DOHH2 (cell line): ENCODE data around the gene COL25A1.

Experiments used
- H3F3A ChIP-seq: fragments of 200-600 bp; sonication (generic), shearing (Covaris generic); 2 replicates; pipeline ENCODE4 v1.6.0; 2016; ENCODE audit warnings: antibody characterized with exemption, mild to moderate bottlenecking; ENCODE audit not compliant: control insufficient read depth, insufficient read depth
- H3K27ac ChIP-seq: fragments of 200-600 bp; sonication (generic); 2 replicates; pipeline ENCODE4 v1.5.1; 2014; ENCODE audit warnings: low read depth, mild to moderate bottlenecking, low read length, moderate library complexity
- H3K27me3 ChIP-seq: fragments of 200-600 bp; sonication (generic); 2 replicates; pipeline ENCODE4 v1.6.1; 2014; ENCODE audit warnings: mild to moderate bottlenecking, low read length, mixed read lengths; ENCODE audit not compliant: control insufficient read depth
- H3K36me3 ChIP-seq: fragments of 200-600 bp; sonication (generic); 2 replicates; pipeline ENCODE4 v1.6.1; 2014; ENCODE audit warnings: mild to moderate bottlenecking, low read length, moderate library complexity, mixed read lengths; ENCODE audit not compliant: control insufficient read depth
- H3K4me1 ChIP-seq: fragments of 200-600 bp; sonication (generic); 2 replicates; pipeline ENCODE4 v1.6.1; 2014; ENCODE audit warnings: mild to moderate bottlenecking, low read length, mixed read lengths; ENCODE audit not compliant: control insufficient read depth
- H3K4me2 ChIP-seq: fragments of 200-600 bp; sonication (generic); 2 replicates; pipeline ENCODE4 v1.6.0; 2014; ENCODE audit warnings: mild to moderate bottlenecking, low read length, moderate library complexity
- H3K4me3 ChIP-seq: fragments of 200-600 bp; sonication (generic); 2 replicates; pipeline ENCODE4 v1.5.1; 2014; ENCODE audit warnings: mild to moderate bottlenecking, low read length, mixed read lengths
- H3K79me2 ChIP-seq: fragments of 200-600 bp; sonication (generic); 2 replicates; pipeline ENCODE4 v1.6.1; 2014; ENCODE audit warnings: mild to moderate bottlenecking, low read length, mixed read lengths; ENCODE audit not compliant: control insufficient read depth
- H3K9me2 ChIP-seq: fragments of 200-600 bp; sonication (generic); replicated peaks from 2 replicates; pipeline ENCODE4 v1.6.1; 2014; ENCODE audit warnings: mild to moderate bottlenecking, low read length, mixed read lengths; ENCODE audit not compliant: control insufficient read depth
- H3K9me3 ChIP-seq: fragments of 200-600 bp; sonication (generic); 2 replicates; pipeline ENCODE4 v1.6.1; 2014; ENCODE audit warnings: antibody characterized with exemption, low read length, mixed read lengths; ENCODE audit not compliant: control insufficient read depth, insufficient read depth
- H4K20me1 ChIP-seq: fragments of 200-600 bp; sonication (generic); 2 replicates; pipeline ENCODE4 v1.6.0; 2014; ENCODE audit warnings: low read depth, mild to moderate bottlenecking, antibody characterized with exemption, low read length, moderate library complexity; ENCODE audit not compliant: control insufficient read depth, insufficient read depth
- CTCF ChIP-seq: fragments of 200-600 bp; sonication (generic); IDR thresholded peaks from one replicate; pipeline ENCODE4 v1.5.1; 2014; ENCODE audit warnings: antibody characterized with exemption, mild to moderate bottlenecking, low read depth, low read length; ENCODE audit not compliant: poor library complexity, severe bottlenecking
- EZH2phosphoT487 ChIP-seq: fragments of 200-600 bp; sonication (generic); IDR thresholded peaks from 2 replicates; pipeline ENCODE4 v1.6.1; 2017; ENCODE audit warnings: borderline replicate concordance, mild to moderate bottlenecking, antibody characterized with exemption, low read length, moderate library complexity, mixed read lengths

COL25A1 gene

GRCh38 chr4:109126856-109127255, 175.6 kb downstream of the COL25A1 start:
- Histone ChIP-seq H3K9me2 (no peaks in the 10 kb centered on the region), H3F3A (no peaks in the 10 kb centered on the region), H4K20me1 (no peaks in the 10 kb centered on the region), H3K36me3 (no peaks in the 10 kb centered on the region), H3K4me2 (no peak overlapping the region), H3K9me3 (no peaks in the 10 kb centered on the region), H3K79me2 (no peaks in the 10 kb centered on the region), H3K4me3 (no peak overlapping the region), H3K4me1 (no peaks in the 10 kb centered on the region), H3K27ac (no peak overlapping the region), H3K27me3 (peaks cover 3% of the 10 kb centered on the region; the same call in 1 of the 2 replicates)
- no peak for TF ChIP-seq CTCF

GRCh38 chr4:109125084-109125483, 177.4 kb downstream of the COL25A1 start:
- Histone ChIP-seq H3K79me2 (no peaks in the 10 kb centered on the region), H3K4me2 (no peak overlapping the region), H3K4me3 (no peak overlapping the region), H3K4me1 (no peaks in the 10 kb centered on the region), H3K9me2 (no peaks in the 10 kb centered on the region), H4K20me1 (no peaks in the 10 kb centered on the region), H3F3A (no peaks in the 10 kb centered on the region), H3K27ac (no peak overlapping the region), H3K9me3 (no peaks in the 10 kb centered on the region), H3K27me3 (peaks cover 3% of the 10 kb centered on the region; the same call in 1 of the 2 replicates), H3K36me3 (no peaks in the 10 kb centered on the region)
- no peak for TF ChIP-seq EZH2phosphoT487
- no peak for TF ChIP-seq CTCF

- TF ChIP-seq CTCF (no peak), EZH2phosphoT487 (no peak)
- Histone ChIP-seq H3K27ac (no peak overlapping the region), H3F3A (no peaks in the 10 kb centered on the region), H3K4me2 (no peak overlapping the region), H3K36me3 (no peaks in the 10 kb centered on the region), H4K20me1 (no peaks in the 10 kb centered on the region), H3K9me2 (no peaks in the 10 kb centered on the region), H3K27me3 (peaks cover 3% of the 10 kb centered on the region; the same call in 1 of the 2 replicates), H3K4me1 (no peaks in the 10 kb centered on the region), H3K4me3 (no peak overlapping the region), H3K9me3 (no peaks in the 10 kb centered on the region), H3K79me2 (no peaks in the 10 kb centered on the region)
These were observed 178.5 kb downstream of the COL25A1 start for GRCh38 chr4:109123951-109124350.

GRCh38 chr4:109121561-109121960, 180.9 kb downstream of the COL25A1 start:
- no peaks in the 10 kb centered on the region for H3F3A ChIP-seq
- no peaks in the 10 kb centered on the region for H3K4me1 ChIP-seq
- TF ChIP-seq CTCF (no peak), EZH2phosphoT487 (no peak)
- peaks cover 4% of the 10 kb centered on the region; the same call in 1 of the 2 replicates for H3K27me3 ChIP-seq
- no peak overlapping the region for H3K4me3 ChIP-seq
- H4K20me1 ChIP-seq = no peaks in the 10 kb centered on the region
- H3K27ac ChIP-seq = no peak overlapping the region
- H3K79me2 ChIP-seq = no peaks in the 10 kb centered on the region
- no peaks in the 10 kb centered on the region for H3K9me3 ChIP-seq
- H3K4me2 ChIP-seq = no peak overlapping the region
- H3K36me3 ChIP-seq = no peaks in the 10 kb centered on the region
- H3K9me2 ChIP-seq = no peaks in the 10 kb centered on the region
